Heart left ventricle (tissue), 16 donors: Measurements from ENCODE around the gene CA9. TPM values are rescaled to one million over a fixed set of nuclear protein-coding genes. Genes with fewer than 3 reads are reported as not detected.
A peak's percentile ranks its signal among the peaks of the same experiment; 100 is the strongest.
"Not testable (repeated sequence)": the region's sequence is repeated elsewhere in the genome, so short reads cannot be mapped to it uniquely, and the experiment has no call there.

Experiments
- ATAC-seq, 4 donors: fragments of 200-7000 bp; cut with Tn5 transposase; one replicate each; pipeline ENCODE4 v1.9.1; 2020 to 2022; ENCODE audit warnings: moderate library complexity in 4 of 4, mild to moderate bottlenecking in 3 of 4, moderate number of reproducible peaks in 1 of 4
- DNase-seq, 5 donors: peaks; one replicate each; pipeline ENCODE4 v3.0.0-alpha.2; 2020
- H3K27ac ChIP-seq, 12 donors: fragments of 200-600 bp; sonication (generic) in 4 of 12; one replicate each; pipeline versions ENCODE4 v1.5.0 to v1.8.0; 2016 to 2022; ENCODE audit warnings: mild to moderate bottlenecking in 2 of 12
- H3K27me3 ChIP-seq, 9 donors: fragments of 200-600 bp; sonication (generic) in 2 of 9; one replicate each; pipeline versions ENCODE4 v1.5.1 to v1.8.0; 2016 to 2022; ENCODE audit warnings: mild to moderate bottlenecking in 3 of 9
- H3K36me3 ChIP-seq, 9 donors: fragments of 200-600 bp; sonication (generic) in 2 of 9; one replicate each; pipeline versions ENCODE4 v1.5.0 to v1.8.0; 2018 to 2022; ENCODE audit warnings: mild to moderate bottlenecking in 2 of 9
- H3K4me1 ChIP-seq, 12 donors: fragments of 200-600 bp; sonication (generic) in 4 of 12; one replicate each; pipeline versions ENCODE4 v1.5.0 to v1.8.0; 2016 to 2022; ENCODE audit warnings: mild to moderate bottlenecking in 3 of 12
- H3K4me3 ChIP-seq, 12 donors: fragments of 200-600 bp; sonication (generic) in 4 of 12; one replicate each; pipeline versions ENCODE4 v1.5.0 to v1.8.0; 2017 to 2022; ENCODE audit warnings: mild to moderate bottlenecking in 9 of 12, moderate library complexity in 4 of 12
- H3K9me3 ChIP-seq, 12 donors: fragments of 200-600 bp; sonication (generic) in 4 of 12; one replicate each; pipeline versions ENCODE4 v1.5.0 to v1.8.0; 2016 to 2022; ENCODE audit warnings: mild to moderate bottlenecking in 1 of 12
- POLR2A ChIP-seq, 2 donors: fragments of 450-650 bp; IDR thresholded peaks; one replicate each; pipeline ENCODE4 v1.6.1; 2017; ENCODE audit warnings: antibody characterized with exemption in 2 of 2, mild to moderate bottlenecking in 2 of 2, moderate library complexity in 2 of 2
- WGBS, 4 donors: extraction: QIAGEN DNeasy Blood & Tissue Kit in 2 of 4; methylation state at CpG; one replicate each; pipeline versions ENCODE4 v1.1.5 to v1.1.7; 2013 to 2018; 5-methylcytosine and 5-hydroxymethylcytosine counted together
- intact Hi-C, 10 donors: fragments of 100-400 bp; cut with DNase I; formaldehyde crosslinking; loops; one replicate each; pipeline versions ENCODE4 v1.11.1 to v1.14.2; 2022
- polyA plus RNA-seq, 2 donors: library from polyadenylated mRNA; stranded (reverse); fragments of 200-250 nt; gene quantifications; one replicate each; pipeline ENCODE4 v1.2.3, GENCODE V29; 2013
- total RNA-seq, 9 donors: library from RNA; depleted of rRNA in 2 of 9; stranded (reverse); fragments of >200 nt in 2 of 9; fragmentation: NEBNext Ultra II Directional in 3 of 9; extraction: Animal tissue kit (Norgen Biotek cat#: 25700) in 3 of 9; gene quantifications; one replicate each; pipeline versions ENCODE4 v1.1.0 to v1.2.4, GENCODE V29; 2016 to 2023
- TF ChIP-seq, protein P1 (sequence below), 12 donors: fragments of 200-600 bp; sonication (generic) in 4 of 12; IDR thresholded peaks; one replicate each; pipeline versions ENCODE4 v1.5.0 to v1.8.0; 2018 to 2022; ENCODE audit warnings: antibody characterized with exemption in 12 of 12, mild to moderate bottlenecking in 5 of 12
- donor health status: ischemic (EF 13 %, LVEDD 7.1; RV severe dilation, severe dysfunction).
- donor health status: healthy with polysubstance abuse.
- donor health status: DM: no; HTN: yes; CAD: no.
- donor health status: DM: no; HTN: no; CAD: no.
- donor health status: ischemic (EF 25% LVEDD 6.9; RV normal size, moderate dysfunction).
- donor health status: ischemic (EF 25% LVEDD 5.7; RV mildly dilated, moderate dysfunction).
- donor health status: healthy.
- donor health status: DM: yes; HTN: yes; CAD: no.
- donor health status: ischemic (EF 35%, LVEDD 5.7; RV mildly dilated, moderate dysfunction).
- donor health status: nonischemic (EF 11% LVEDD 7.7; RV severe dilation, severe dysfunction).
- donor health status: DM: yes; HTN: yes; CAD: no.
- donor health status: PGD.
- donor health status: ischemic (EF 29% LVEDD 5.4; RV normal size, mild dysfunction).
- donor health status: nonischemic (EF 23%, LVEDD 6.1; RV moderate dilation, normal function).

The CA9 gene
- total and polyA plus RNA-seq, 11 donors, result 0.23 to 13.9 (median 0.54) TPM; not detected in 6

DNA sequence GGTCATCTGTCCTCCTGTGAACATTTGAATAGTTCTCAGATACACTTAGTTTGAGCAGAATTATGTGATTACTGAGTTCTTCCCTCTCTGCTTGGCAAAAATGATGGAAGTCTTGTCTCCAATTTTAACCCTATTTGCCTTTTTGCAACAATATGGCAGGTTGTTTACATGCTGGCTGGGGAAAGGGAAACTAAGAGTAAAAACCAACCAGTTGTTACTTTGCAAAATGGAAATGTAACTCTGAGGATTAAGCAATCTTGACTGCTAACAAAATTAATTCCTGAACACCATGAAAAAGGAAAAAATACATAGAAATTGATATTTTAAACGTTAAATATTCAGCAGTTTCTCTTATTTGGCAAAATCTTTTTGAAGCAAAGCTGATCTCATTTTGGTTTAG is 34.1 kb upstream of the CA9 start:
- intact Hi-C loops, result loop anchor here in 1 of 10 donors (10.0 kb wide), 1 partner anchor 245 kb away; no protein-coding TSS in a partner anchor
- no peak overlapping the region for H3K4me3 ChIP-seq
- DNase-seq, result no peak
- no peak for ATAC-seq
- 87 to 97% (median 89%) methylated on average over 1 of the region's 1 CpG for WGBS, 4 donors
- no peaks in the 10 kb centered on the region for H3K27me3 ChIP-seq
- H3K36me3 ChIP-seq, result no peaks in the 10 kb centered on the region
- H3K9me3 ChIP-seq, result no peaks in the 10 kb centered on the region
- TF ChIP-seq, protein P1, sequence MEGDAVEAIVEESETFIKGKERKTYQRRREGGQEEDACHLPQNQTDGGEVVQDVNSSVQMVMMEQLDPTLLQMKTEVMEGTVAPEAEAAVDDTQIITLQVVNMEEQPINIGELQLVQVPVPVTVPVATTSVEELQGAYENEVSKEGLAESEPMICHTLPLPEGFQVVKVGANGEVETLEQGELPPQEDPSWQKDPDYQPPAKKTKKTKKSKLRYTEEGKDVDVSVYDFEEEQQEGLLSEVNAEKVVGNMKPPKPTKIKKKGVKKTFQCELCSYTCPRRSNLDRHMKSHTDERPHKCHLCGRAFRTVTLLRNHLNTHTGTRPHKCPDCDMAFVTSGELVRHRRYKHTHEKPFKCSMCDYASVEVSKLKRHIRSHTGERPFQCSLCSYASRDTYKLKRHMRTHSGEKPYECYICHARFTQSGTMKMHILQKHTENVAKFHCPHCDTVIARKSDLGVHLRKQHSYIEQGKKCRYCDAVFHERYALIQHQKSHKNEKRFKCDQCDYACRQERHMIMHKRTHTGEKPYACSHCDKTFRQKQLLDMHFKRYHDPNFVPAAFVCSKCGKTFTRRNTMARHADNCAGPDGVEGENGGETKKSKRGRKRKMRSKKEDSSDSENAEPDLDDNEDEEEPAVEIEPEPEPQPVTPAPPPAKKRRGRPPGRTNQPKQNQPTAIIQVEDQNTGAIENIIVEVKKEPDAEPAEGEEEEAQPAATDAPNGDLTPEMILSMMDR (IDR thresholded peaks at IDR 0.05), result no peak
- no peak for TF ChIP-seq POLR2A (IDR thresholded peaks at IDR 0.05)
- peak overlapping the region in 1 of 12 donors; percentile 80 for H3K27ac ChIP-seq
- H3K4me1 ChIP-seq, result peaks cover 0 to 73% (median 0%) of the 10 kb centered on the region in 12 donors

DNA sequence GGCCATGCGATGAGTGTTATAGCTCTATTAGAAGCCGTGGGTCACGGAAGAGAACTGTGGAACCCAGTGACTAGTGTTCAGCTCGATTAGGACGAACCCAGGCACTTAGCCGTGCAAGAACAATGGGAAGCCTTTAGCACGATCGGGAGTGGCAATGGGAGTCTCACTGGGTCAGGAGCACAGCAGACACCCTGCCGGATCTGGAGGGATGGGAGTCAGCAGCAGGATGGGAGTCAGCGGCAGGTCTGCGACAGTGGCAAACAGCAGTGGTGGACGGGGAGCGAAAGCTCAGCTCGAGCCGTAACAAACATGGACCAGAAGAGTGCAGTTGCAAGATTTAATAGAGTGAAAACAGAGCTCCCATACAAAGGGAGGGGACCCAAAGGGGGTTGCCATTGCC is 33.3 kb upstream of the CA9 start:
- intact Hi-C loops, result loop anchor here in 1 of 10 donors (10.0 kb wide), 1 partner anchor 244 kb away; no protein-coding TSS in a partner anchor
- peaks cover 0 to 73% (median 0%) of the 10 kb centered on the region in 12 donors for H3K4me1 ChIP-seq

DNA sequence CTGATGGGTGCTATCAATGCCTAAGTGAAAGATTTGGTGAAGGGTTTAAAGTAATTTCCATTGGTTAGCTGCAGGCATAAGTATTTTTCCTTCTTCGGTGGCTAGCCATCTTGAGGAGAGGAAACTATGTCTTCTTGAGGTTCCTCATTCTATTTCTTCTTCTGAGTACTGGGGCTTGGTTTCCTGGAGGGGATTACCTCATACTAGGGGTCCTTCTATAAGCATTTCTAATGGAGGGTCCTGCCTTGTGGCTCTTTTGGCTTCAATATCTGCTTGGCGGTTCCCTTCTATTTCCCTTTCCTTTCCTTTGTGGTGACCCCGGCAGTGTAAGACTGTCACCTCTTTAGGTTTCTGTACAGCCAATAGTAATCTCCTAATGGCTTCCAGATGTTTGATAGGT is 32.2 kb upstream of the CA9 start:
- not testable (repeated sequence) for H3K27me3 ChIP-seq, H3K9me3 ChIP-seq, DNase-seq, H3K36me3 ChIP-seq, ATAC-seq, H3K4me3 ChIP-seq
- Histone ChIP-seq H3K27ac (peak overlapping the region in 1 of 12 donors; percentile 62), H3K4me1 (peaks cover 0 to 69% (median 4%) of the 10 kb centered on the region in 12 donors)
- 88 to 95% (median 90%) methylated on average over 3 of the region's 3 CpGs for WGBS, 4 donors
- intact Hi-C loops, result loop anchor here in 1 of 10 donors (10.0 kb wide), 1 partner anchor 243 kb away; no protein-coding TSS in a partner anchor

More for the DNA sequence above, 33.3 kb upstream of the CA9 start:
- not testable (repeated sequence) for H3K27me3 ChIP-seq, ATAC-seq, H3K9me3 ChIP-seq, H3K4me3 ChIP-seq, H3K36me3 ChIP-seq, DNase-seq
- 94 to 100% (median 97%) methylated on average over 15 of the region's 15 CpGs for WGBS, 4 donors
- H3K27ac ChIP-seq, result peak overlapping the region in 1 of 12 donors; percentile 80

DNA sequence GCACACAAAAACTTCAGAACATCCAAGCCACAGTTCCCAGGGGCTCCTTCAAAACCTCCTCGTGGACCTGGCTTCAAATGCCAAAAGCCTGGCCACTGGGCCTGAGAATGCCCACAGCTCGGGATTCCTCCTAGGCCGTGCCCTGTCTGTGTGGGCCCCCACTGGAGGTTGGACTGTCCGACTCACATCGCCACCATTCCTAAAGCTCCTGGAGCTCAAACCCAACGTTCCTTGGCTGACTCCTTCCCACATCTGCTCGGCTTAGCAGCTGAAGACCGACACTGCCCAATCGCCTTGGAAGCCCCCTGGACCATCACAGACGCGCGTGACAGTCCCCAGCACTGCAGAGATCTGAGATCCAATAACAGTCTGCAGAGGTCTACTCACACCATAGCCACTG is 30.7 kb upstream of the CA9 start:
- ATAC-seq, result no peak
- Histone ChIP-seq H3K27ac (no peak overlapping the region), H3K27me3 (no peaks in the 10 kb centered on the region), H3K4me1 (peaks cover 0 to 65% (median 8%) of the 10 kb centered on the region in 12 donors), H3K36me3 (no peaks in the 10 kb centered on the region), H3K9me3 (no peaks in the 10 kb centered on the region), H3K4me3 (no peak overlapping the region)
- intact Hi-C loops, result loop anchor here in 1 of 10 donors (10.0 kb wide), 1 partner anchor 242 kb away; no protein-coding TSS in a partner anchor
- WGBS, 4 donors, result 92 to 95% (median 94%) methylated on average over 12 of the region's 12 CpGs
- TF ChIP-seq POLR2A (IDR thresholded peaks at IDR 0.05), result no peak
- TF ChIP-seq, protein P1 (IDR thresholded peaks at IDR 0.05), result no peak
- no peak for DNase-seq

DNA sequence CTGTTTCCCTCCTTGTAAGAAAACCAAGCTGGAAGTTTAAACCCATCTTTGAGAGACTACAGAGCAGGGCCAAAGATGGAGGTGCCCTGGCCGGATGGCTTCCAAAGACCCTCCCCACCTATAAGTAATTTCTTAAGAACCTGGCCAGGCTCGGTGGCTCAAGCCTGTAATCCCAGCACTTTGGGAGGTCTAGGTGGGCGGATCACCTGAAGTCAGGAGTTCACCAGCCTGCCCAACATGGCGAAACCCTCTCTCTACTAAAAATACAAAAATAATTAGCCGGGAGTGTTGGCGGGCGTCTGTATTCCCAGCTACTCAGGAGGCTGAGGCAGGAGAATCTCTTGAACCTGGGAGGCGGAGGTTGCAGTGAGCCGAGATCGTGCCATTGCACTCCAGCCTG is 28.0 kb upstream of the CA9 start:
- DNase-seq, H3K27me3 ChIP-seq, H3K36me3 ChIP-seq, ATAC-seq, H3K9me3 ChIP-seq: not testable (repeated sequence)
- intact Hi-C loops, result loop anchor here in 5 of 10 donors (1.0 to 10.0 kb wide), 8 partner anchors 41 to 239 kb away; partner anchors contain the start of genes TESK1 (in 1 of the 5) and TPM2 (in 1 of the 5)
- H3K4me3 ChIP-seq, result peak overlapping the region in 11 of 12 donors; percentile 50 to 77 (median 64)
- H3K27ac ChIP-seq, result peak overlapping the region in 7 of 12 donors; percentile 54 to 89 (median 86)
- WGBS, 4 donors, result 57 to 72% (median 58%) methylated on average over 9 to 10 of the region's 10 CpGs
- H3K4me1 ChIP-seq, result peaks cover 0 to 72% (median 9%) of the 10 kb centered on the region in 12 donors
